Measurements from ENCODE around the gene RSPRY1. TPM values are rescaled to one million over a fixed set of nuclear protein-coding genes. Genes with fewer than 3 reads are reported as not detected.

The RSPRY1 gene
- total RNA-seq, 1 experiment from 2014 or later, result 24.9 TPM

DNA sequence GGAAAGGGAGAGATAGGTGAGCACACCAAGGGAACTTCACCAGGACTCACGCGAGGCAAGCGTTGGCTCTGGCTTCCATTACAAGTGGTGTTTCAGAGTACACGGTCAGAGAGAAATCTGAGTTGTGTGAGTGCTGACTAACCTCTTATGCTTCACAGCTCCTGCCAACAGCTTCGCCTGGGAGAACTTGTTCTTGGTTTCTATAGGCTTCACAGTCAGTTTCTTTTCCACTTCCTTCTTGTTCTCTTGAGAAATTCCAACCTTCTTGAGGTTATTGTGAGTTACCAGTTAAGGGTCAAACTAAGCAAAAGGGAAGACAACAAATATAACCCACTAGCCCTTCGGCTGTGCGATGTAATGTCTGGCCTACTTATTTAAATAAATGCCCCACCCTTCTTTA lies 19.2 kb upstream of the RSPRY1 start:
- no peak for TF ChIP-seq POLR2A (IDR thresholded peaks at IDR 0.05; ENCODE audit: borderline replicate concordance, extremely low read depth, insufficient read depth, insufficient read length)
- no peak for TF ChIP-seq SIN3A (IDR thresholded peaks at IDR 0.05; ENCODE audit: low read depth)
- TF ChIP-seq SP1 (IDR thresholded peaks at IDR 0.05; ENCODE audit: low read depth), result no peak
- no peak for TF ChIP-seq CBX3 (IDR thresholded peaks at IDR 0.05; ENCODE audit: low read depth)
- TF ChIP-seq, protein P1, sequence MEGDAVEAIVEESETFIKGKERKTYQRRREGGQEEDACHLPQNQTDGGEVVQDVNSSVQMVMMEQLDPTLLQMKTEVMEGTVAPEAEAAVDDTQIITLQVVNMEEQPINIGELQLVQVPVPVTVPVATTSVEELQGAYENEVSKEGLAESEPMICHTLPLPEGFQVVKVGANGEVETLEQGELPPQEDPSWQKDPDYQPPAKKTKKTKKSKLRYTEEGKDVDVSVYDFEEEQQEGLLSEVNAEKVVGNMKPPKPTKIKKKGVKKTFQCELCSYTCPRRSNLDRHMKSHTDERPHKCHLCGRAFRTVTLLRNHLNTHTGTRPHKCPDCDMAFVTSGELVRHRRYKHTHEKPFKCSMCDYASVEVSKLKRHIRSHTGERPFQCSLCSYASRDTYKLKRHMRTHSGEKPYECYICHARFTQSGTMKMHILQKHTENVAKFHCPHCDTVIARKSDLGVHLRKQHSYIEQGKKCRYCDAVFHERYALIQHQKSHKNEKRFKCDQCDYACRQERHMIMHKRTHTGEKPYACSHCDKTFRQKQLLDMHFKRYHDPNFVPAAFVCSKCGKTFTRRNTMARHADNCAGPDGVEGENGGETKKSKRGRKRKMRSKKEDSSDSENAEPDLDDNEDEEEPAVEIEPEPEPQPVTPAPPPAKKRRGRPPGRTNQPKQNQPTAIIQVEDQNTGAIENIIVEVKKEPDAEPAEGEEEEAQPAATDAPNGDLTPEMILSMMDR (IDR thresholded peaks at IDR 0.05 in 2 of 3, conservative IDR thresholded peaks at IDR 0.05 in 1 of 3; ENCODE audit: borderline replicate concordance in 1 of 3, insufficient read depth in 1 of 3, low read depth in 2 of 3, low read length in 2 of 3), result no peak
- TF ChIP-seq, protein P2, sequence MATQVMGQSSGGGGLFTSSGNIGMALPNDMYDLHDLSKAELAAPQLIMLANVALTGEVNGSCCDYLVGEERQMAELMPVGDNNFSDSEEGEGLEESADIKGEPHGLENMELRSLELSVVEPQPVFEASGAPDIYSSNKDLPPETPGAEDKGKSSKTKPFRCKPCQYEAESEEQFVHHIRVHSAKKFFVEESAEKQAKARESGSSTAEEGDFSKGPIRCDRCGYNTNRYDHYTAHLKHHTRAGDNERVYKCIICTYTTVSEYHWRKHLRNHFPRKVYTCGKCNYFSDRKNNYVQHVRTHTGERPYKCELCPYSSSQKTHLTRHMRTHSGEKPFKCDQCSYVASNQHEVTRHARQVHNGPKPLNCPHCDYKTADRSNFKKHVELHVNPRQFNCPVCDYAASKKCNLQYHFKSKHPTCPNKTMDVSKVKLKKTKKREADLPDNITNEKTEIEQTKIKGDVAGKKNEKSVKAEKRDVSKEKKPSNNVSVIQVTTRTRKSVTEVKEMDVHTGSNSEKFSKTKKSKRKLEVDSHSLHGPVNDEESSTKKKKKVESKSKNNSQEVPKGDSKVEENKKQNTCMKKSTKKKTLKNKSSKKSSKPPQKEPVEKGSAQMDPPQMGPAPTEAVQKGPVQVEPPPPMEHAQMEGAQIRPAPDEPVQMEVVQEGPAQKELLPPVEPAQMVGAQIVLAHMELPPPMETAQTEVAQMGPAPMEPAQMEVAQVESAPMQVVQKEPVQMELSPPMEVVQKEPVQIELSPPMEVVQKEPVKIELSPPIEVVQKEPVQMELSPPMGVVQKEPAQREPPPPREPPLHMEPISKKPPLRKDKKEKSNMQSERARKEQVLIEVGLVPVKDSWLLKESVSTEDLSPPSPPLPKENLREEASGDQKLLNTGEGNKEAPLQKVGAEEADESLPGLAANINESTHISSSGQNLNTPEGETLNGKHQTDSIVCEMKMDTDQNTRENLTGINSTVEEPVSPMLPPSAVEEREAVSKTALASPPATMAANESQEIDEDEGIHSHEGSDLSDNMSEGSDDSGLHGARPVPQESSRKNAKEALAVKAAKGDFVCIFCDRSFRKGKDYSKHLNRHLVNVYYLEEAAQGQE (IDR thresholded peaks at IDR 0.05; ENCODE audit: low read depth), result no peak
- ATAC-seq, result no peak
- RAD21 ChIA-PET (ENCODE audit: low non-redundant PET in 1 of 2, low total read pairs in 2 of 2, uncharacterized antibody in 2 of 2, unreplicated experiment in 2 of 2), result no interaction called here
- intact Hi-C loops (cut with micrococcal nuclease), result no loop called here
- POLR2A ChIA-PET, result no interaction called here
- CTCF ChIA-PET, result interaction anchor here (1.0 kb wide), 1 partner anchor 465 kb away, joined by 3 read pairs; no protein-coding TSS in a partner anchor
- Histone ChIP-seq H3K79me2 (ENCODE audit: insufficient read depth, low read length) (no peaks in the 10 kb centered on the region), H3K4me1 (ENCODE audit: control insufficient read depth in 1 of 2, insufficient read depth in 2 of 2, low read length in 2 of 2) (no peaks in the 10 kb centered on the region), H2AFZ (ENCODE audit: low read depth, low read length, poor library complexity, severe bottlenecking) (no peak overlapping the region), H3K36me3 (ENCODE audit: control insufficient read depth in 1 of 2, insufficient read depth in 2 of 2, low read length in 2 of 2) (peaks cover 38 to 53% of the 10 kb centered on the region in 2 experiments), H4K20me1 (ENCODE audit: insufficient read depth) (no peaks in the 10 kb centered on the region), H3K9ac (ENCODE audit: low read length) (no peak overlapping the region), H3K27me3 (ENCODE audit: insufficient read depth, low read length) (no peaks in the 10 kb centered on the region), H3K9me3 (ENCODE audit: control insufficient read depth in 1 of 2, insufficient read depth in 1 of 2, low read depth in 1 of 2, low read length in 2 of 2) (no peaks in the 10 kb centered on the region), H3K27ac (ENCODE audit: low read depth, low read length) (no peak overlapping the region), H3K9me2 (ENCODE audit: insufficient read depth) (no peaks in the 10 kb centered on the region), H3K4me2 (ENCODE audit: low read length) (no peak overlapping the region), H3K4me3 (replicated peaks in 1 of 2; ENCODE audit: low read depth in 1 of 2, low read length in 2 of 2) (no peak overlapping the region)
- no TSS peak for BruUV-seq (replicated peaks)
- no peak for DNase-seq (ENCODE audit: low read depth, low spot score)

Data from HCT116 (cell line).